CD8-positive, alpha-beta memory T cell (primary cell): ENCODE data around the gene PIAS2. TPM values are rescaled to one million over a fixed set of nuclear protein-coding genes. Genes with fewer than 3 reads are reported as not detected.
"Not testable (repeated sequence)": the region's sequence is repeated elsewhere in the genome, so short reads cannot be mapped to it uniquely, and the experiment has no call there.

ENCODE experiments used
- CTCF ChIA-PET: fragments of 350-600 bp; sonication (Branson Sonifier 250); formaldehyde crosslinking; loops from one replicate; lab custom pipeline; 2021; ENCODE audit warnings: antibody characterized with exemption; lab: Charles Lee
- POLR2A ChIA-PET: fragments of 350-600 bp; sonication (Branson Sonifier 250); formaldehyde crosslinking; loops from one replicate; lab custom pipeline; 2021; ENCODE audit warnings: antibody characterized with exemption; lab: Charles Lee
- DNase-seq, 5 donors: peaks; one replicate each; pipeline versions ENCODE4 v3.0.0 to v3.0.0-alpha.2; 2020 to 2022; ENCODE audit warnings: mixed read lengths in 1 of 5
- H3K27ac ChIP-seq: one replicate; pipeline ENCODE4 v1.7.0; 2013; ENCODE audit warnings: low read depth, mild to moderate bottlenecking, low read length, moderate library complexity
- H3K27me3 ChIP-seq: 2 replicates; pipeline ENCODE4 v1.7.0; 2013; ENCODE audit warnings: low read length, mild to moderate bottlenecking; ENCODE audit not compliant: insufficient read depth, poor library complexity, severe bottlenecking
- H3K36me3 ChIP-seq: 2 replicates; pipeline ENCODE4 v1.7.0; 2013; ENCODE audit warnings: mild to moderate bottlenecking, low read length, moderate library complexity; ENCODE audit not compliant: insufficient read depth
- H3K4me1 ChIP-seq: 2 replicates; pipeline ENCODE4 v1.7.0; 2013; ENCODE audit warnings: mild to moderate bottlenecking, low read length, moderate library complexity; ENCODE audit not compliant: insufficient read depth
- H3K4me3 ChIP-seq: 2 replicates; pipeline ENCODE4 v1.7.0; 2013; ENCODE audit warnings: mild to moderate bottlenecking, low read length
- H3K9me3 ChIP-seq: 2 replicates; pipeline ENCODE4 v1.7.0; 2013; ENCODE audit warnings: mild to moderate bottlenecking, low read length
- H3K27ac Mint-ChIP-seq, 8 donors: one replicate each; pipeline ENCODE4 v1.8.0; 2020 to 2021; ENCODE audit warnings: mixed read lengths in 8 of 8, mild to moderate bottlenecking in 6 of 8, inconsistent platforms in 3 of 8, moderate library complexity in 3 of 8
- H3K27me3 Mint-ChIP-seq, 2 donors: one replicate each; pipeline ENCODE4 v1.8.0; 2020 to 2021; ENCODE audit warnings: mixed read lengths in 2 of 2, mild to moderate bottlenecking in 1 of 2, moderate library complexity in 1 of 2
- H3K36me3 Mint-ChIP-seq, 3 donors: one replicate each; pipeline ENCODE4 v1.8.0; 2020 to 2021; ENCODE audit warnings: mixed read lengths in 3 of 3, inconsistent platforms in 1 of 3, mild to moderate bottlenecking in 1 of 3
- H3K4me1 Mint-ChIP-seq, 3 donors: one replicate each; pipeline ENCODE4 v1.8.0; 2020 to 2021; ENCODE audit warnings: mixed read lengths in 3 of 3, inconsistent platforms in 1 of 3, mild to moderate bottlenecking in 1 of 3
- H3K4me3 Mint-ChIP-seq, 7 donors: one replicate each; pipeline ENCODE4 v1.8.0; 2020 to 2021; ENCODE audit warnings: mixed read lengths in 7 of 7, mild to moderate bottlenecking in 6 of 7, moderate library complexity in 4 of 7, inconsistent platforms in 2 of 7
- H3K9me3 Mint-ChIP-seq, 5 donors: one replicate each; pipeline ENCODE4 v1.8.0; 2020 to 2022; ENCODE audit warnings: mixed read lengths in 5 of 5, mild to moderate bottlenecking in 3 of 5, moderate library complexity in 2 of 5, inconsistent platforms in 1 of 5
- polyA plus RNA-seq: library from polyadenylated mRNA; unstranded; fragments of 300-500 nt; fragmentation: Illumina TruSeq; gene quantifications from one replicate; pipeline ENCODE4 v1.2.3, GENCODE V29; 2021
- total RNA-seq, 2 experiments: library from RNA; stranded (reverse); gene quantifications; one replicate each; pipeline ENCODE4 v1.2.3, GENCODE V29; 2021

PIAS2 gene
- total and polyA plus RNA-seq, 3 experiments from 2014 or later: 18.6 to 25.8 (median 25.1) TPM

GRCh38 chr18:46821856-46822711 lies 95.2 kb downstream of the PIAS2 start:
- H3K36me3 ChIP-seq: peaks cover 5% of the 10 kb centered on the region
- peaks cover 4 to 50% (median 24%) of the 10 kb centered on the region in 3 donors for H3K36me3 Mint-ChIP-seq
- ChIA-PET CTCF (no interaction called here), POLR2A (no interaction called here)
- H3K9me3 Mint-ChIP-seq: no peaks in the 10 kb centered on the region
- no peak for DNase-seq
- H3K4me1 ChIP-seq: no peaks in the 10 kb centered on the region
- no peaks in the 10 kb centered on the region for H3K27me3 Mint-ChIP-seq
- H3K27me3 ChIP-seq: no peaks in the 10 kb centered on the region
- no peak overlapping the region for H3K27ac ChIP-seq
- no peak overlapping the region for H3K27ac Mint-ChIP-seq
- no peaks in the 10 kb centered on the region for H3K4me1 Mint-ChIP-seq
- H3K4me3 ChIP-seq: no peak overlapping the region
- H3K4me3 Mint-ChIP-seq: no peak overlapping the region
- H3K9me3 ChIP-seq: no peaks in the 10 kb centered on the region

GRCh38 chr18:46820863-46821262 lies 96.4 kb downstream of the PIAS2 start:
- ChIA-PET POLR2A (interaction anchor here (0.6 kb wide), 1 partner anchor 11 kb away, joined by 7 read pairs; no protein-coding TSS in a partner anchor), CTCF (no interaction called here)
- no peaks in the 10 kb centered on the region for H3K4me1 Mint-ChIP-seq
- H3K36me3 ChIP-seq: no peaks in the 10 kb centered on the region
- H3K9me3 ChIP-seq: no peaks in the 10 kb centered on the region
- no peaks in the 10 kb centered on the region for H3K9me3 Mint-ChIP-seq
- no peak overlapping the region for H3K4me3 Mint-ChIP-seq
- peaks cover 4 to 40% (median 22%) of the 10 kb centered on the region in 3 donors for H3K36me3 Mint-ChIP-seq
- H3K27me3 ChIP-seq: no peaks in the 10 kb centered on the region
- no peaks in the 10 kb centered on the region for H3K4me1 ChIP-seq
- H3K27me3 Mint-ChIP-seq: no peaks in the 10 kb centered on the region
- H3K4me3 ChIP-seq: no peak overlapping the region
- H3K27ac Mint-ChIP-seq: peak overlapping the region in 2 of 8 donors; percentile 32 to 43
- H3K27ac ChIP-seq: no peak overlapping the region
- DNase-seq: no peak

DNA sequence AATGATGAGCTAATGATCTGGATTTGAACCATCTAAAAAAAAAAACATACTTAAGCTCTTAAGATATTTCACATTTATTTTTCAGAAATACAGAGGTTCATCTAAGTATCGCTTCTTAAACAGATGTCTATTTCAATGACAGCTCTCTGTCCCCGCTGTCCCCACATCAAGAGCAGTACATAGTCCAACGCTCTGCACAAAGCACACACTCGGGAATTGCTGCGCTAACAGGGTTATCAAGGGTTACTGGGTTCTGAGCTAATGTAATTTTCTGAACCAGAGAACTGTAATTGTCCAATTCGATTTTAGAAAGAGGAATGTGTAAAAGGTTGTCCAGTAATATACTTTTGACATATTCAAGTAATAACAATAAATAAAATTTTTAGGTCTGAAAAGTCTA lies 101.6 kb downstream of the PIAS2 start:
- Mint-ChIP-seq H3K27ac (no peak overlapping the region), H3K4me3 (no peak overlapping the region), H3K27me3 (no peaks in the 10 kb centered on the region), H3K9me3 (no peaks in the 10 kb centered on the region), H3K4me1 (no peaks in the 10 kb centered on the region), H3K36me3 (peaks cover 0 to 16% (median 8%) of the 10 kb centered on the region in 3 donors)
- no peaks in the 10 kb centered on the region for H3K36me3 ChIP-seq
- no peak overlapping the region for H3K27ac ChIP-seq
- ChIA-PET CTCF (no interaction called here), POLR2A (no interaction called here)
- no peaks in the 10 kb centered on the region for H3K4me1 ChIP-seq
- H3K9me3 ChIP-seq: no peaks in the 10 kb centered on the region
- no peaks in the 10 kb centered on the region for H3K27me3 ChIP-seq
- DNase-seq: no peak
- no peak overlapping the region for H3K4me3 ChIP-seq

DNA sequence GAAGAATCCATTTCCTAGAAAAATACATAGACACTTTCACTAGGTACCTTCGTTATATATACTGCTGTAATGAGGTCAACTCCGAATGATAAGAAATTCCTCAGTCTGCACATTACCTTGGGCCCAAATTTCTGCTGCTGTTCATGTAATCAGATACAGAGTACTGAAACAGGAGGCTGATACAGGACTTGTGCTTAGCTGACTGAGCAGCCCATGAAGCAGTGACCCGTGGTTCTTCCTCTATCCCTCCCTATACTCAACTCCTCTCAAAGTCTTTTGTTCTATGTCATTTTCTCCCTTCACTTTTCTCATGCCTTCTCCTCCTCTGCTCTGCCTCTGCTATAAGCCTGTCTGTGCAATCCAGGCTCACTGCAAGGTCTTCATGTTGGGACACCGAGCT lies 102.9 kb downstream of the PIAS2 start:
- Histone ChIP-seq H3K4me3 (no peak overlapping the region), H3K27ac (no peak overlapping the region), H3K27me3 (no peaks in the 10 kb centered on the region), H3K36me3 (no peaks in the 10 kb centered on the region), H3K9me3 (no peaks in the 10 kb centered on the region), H3K4me1 (no peaks in the 10 kb centered on the region)
- no peak for DNase-seq
- CTCF ChIA-PET: no interaction called here
- no peaks in the 10 kb centered on the region for H3K27me3 Mint-ChIP-seq
- POLR2A ChIA-PET: no interaction called here
- H3K36me3 Mint-ChIP-seq: peaks cover 0 to 8% (median 5%) of the 10 kb centered on the region in 3 donors
- H3K4me3 Mint-ChIP-seq: no peak overlapping the region
- H3K4me1 Mint-ChIP-seq: no peaks in the 10 kb centered on the region
- no peak overlapping the region for H3K27ac Mint-ChIP-seq
- no peaks in the 10 kb centered on the region for H3K9me3 Mint-ChIP-seq

GRCh38 chr18:46812311-46812710 lies 105.0 kb downstream of the PIAS2 start:
- ChIA-PET POLR2A (no interaction called here), CTCF (no interaction called here)
- Mint-ChIP-seq H3K36me3 (peaks cover 0 to 9% (median 6%) of the 10 kb centered on the region in 3 donors), H3K4me1 (no peaks in the 10 kb centered on the region), H3K27me3 (no peaks in the 10 kb centered on the region), H3K27ac (peak overlapping the region in 1 of 8 donors; percentile 74), H3K4me3 (no peak overlapping the region), H3K9me3 (no peaks in the 10 kb centered on the region)
- H3K36me3 ChIP-seq: no peaks in the 10 kb centered on the region
- H3K9me3 ChIP-seq: no peaks in the 10 kb centered on the region
- H3K4me3 ChIP-seq: no peak overlapping the region
- H3K27ac ChIP-seq: no peak overlapping the region
- no peak for DNase-seq
- H3K4me1 ChIP-seq: no peaks in the 10 kb centered on the region
- H3K27me3 ChIP-seq: no peaks in the 10 kb centered on the region

DNA sequence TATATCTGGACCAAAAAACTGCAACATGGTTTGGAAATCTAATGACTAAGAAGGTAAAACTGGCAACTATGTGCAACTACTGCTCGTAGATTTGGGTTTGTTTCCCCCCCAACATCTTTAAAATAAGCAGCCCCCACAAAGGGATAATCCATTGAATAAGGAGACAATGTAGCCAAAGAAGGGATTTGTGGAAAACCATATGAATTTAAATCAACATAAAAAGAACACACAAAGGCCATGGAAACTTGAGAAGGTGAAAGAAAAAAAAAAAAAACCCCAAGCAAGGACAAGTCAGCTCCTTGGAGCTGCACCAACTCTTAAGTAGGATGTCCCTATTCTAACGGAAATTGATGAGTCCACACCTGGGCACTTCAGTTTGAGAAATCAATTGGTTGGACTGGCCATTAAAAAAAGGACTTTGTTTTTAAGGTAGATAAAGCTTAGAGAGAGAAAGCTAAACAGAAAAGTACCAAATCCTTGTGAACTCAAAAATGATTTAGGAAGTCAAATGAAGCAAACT lies 106.8 kb downstream of the PIAS2 start:
- no peaks in the 10 kb centered on the region for H3K9me3 ChIP-seq
- H3K27me3 ChIP-seq: no peaks in the 10 kb centered on the region
- no peaks in the 10 kb centered on the region for H3K36me3 ChIP-seq
- Mint-ChIP-seq H3K4me3 (no peak overlapping the region), H3K36me3 (peaks cover 0 to 9% (median 6%) of the 10 kb centered on the region in 3 donors), H3K9me3 (no peaks in the 10 kb centered on the region), H3K27ac (no peak overlapping the region), H3K27me3 (no peaks in the 10 kb centered on the region), H3K4me1 (no peaks in the 10 kb centered on the region)
- no peaks in the 10 kb centered on the region for H3K4me1 ChIP-seq
- H3K27ac ChIP-seq: no peak overlapping the region
- ChIA-PET POLR2A (no interaction called here), CTCF (no interaction called here)
- no peak overlapping the region for H3K4me3 ChIP-seq
- DNase-seq: no peak

DNA sequence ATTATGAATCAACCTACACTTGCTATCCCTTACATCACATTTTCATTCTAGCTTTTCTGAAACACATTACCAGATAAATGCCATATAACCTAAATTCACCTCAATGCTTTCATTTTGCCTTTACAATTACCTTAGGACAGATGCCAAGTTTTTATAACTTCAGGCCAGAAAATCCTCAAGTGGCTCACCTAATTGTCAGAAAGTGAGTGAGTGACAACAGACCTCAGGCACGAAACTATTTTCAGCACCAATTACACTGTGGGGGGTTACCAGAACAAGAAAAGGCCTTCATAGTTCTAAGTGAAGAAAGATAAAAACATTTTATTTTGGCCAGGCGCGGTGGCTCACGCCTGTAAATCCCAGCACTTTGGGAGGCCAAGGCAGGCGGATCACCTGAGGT lies 108.2 kb downstream of the PIAS2 start:
- Mint-ChIP-seq H3K27me3 (no peaks in the 10 kb centered on the region), H3K4me3 (no peak overlapping the region), H3K9me3 (peaks cover 0 to 1% (median 0%) of the 10 kb centered on the region in 5 donors), H3K27ac (no peak overlapping the region), H3K4me1 (no peaks in the 10 kb centered on the region), H3K36me3 (peaks cover 0 to 7% (median 6%) of the 10 kb centered on the region in 3 donors)
- Histone ChIP-seq H3K4me1 (no peaks in the 10 kb centered on the region), H3K36me3 (no peaks in the 10 kb centered on the region), H3K27me3 (no peaks in the 10 kb centered on the region), H3K27ac (no peak overlapping the region), H3K9me3 (no peaks in the 10 kb centered on the region), H3K4me3 (no peak overlapping the region)
- CTCF ChIA-PET: no interaction called here
- DNase-seq: no peak
- POLR2A ChIA-PET: interaction anchor here (0.7 kb wide), 1 partner anchor 11 kb away, joined by 7 read pairs; no protein-coding TSS in a partner anchor

GRCh38 chr18:46795945-46796344 lies 121.4 kb downstream of the PIAS2 start:
- H3K4me1 Mint-ChIP-seq, POLR2A ChIA-PET, H3K4me3 ChIP-seq, CTCF ChIA-PET, H3K4me1 ChIP-seq, H3K9me3 Mint-ChIP-seq, H3K36me3 ChIP-seq, H3K36me3 Mint-ChIP-seq, H3K4me3 Mint-ChIP-seq, H3K27ac Mint-ChIP-seq, DNase-seq, H3K27me3 ChIP-seq, H3K27me3 Mint-ChIP-seq, H3K27ac ChIP-seq, H3K9me3 ChIP-seq: not testable (repeated sequence)
